ENCODE results near the gene AAMDC.
"Not testable (repeated sequence)": the region's sequence is repeated elsewhere in the genome, so short reads cannot be mapped to it uniquely, and the experiment has no call there.

GRCh38 chr11:77913608-77914306 lies 92.8 kb downstream of the AAMDC start:
- not testable (repeated sequence) for TF ChIP-seq EP300 (conservative IDR thresholded peaks at IDR 0.05; ENCODE audit: poor library complexity, severe bottlenecking); CTCF (IDR thresholded peaks at IDR 0.05; ENCODE audit: poor library complexity, severe bottlenecking); EZH2 (IDR thresholded peaks at IDR 0.05; ENCODE audit: borderline replicate concordance, insufficient read depth, low read length, poor library complexity, severe bottlenecking); RAD21 (conservative IDR thresholded peaks at IDR 0.05); POLR2AphosphoS5 (IDR thresholded peaks at IDR 0.05); MXI1 (conservative IDR thresholded peaks at IDR 0.05; ENCODE audit: poor library complexity, severe bottlenecking); REST (IDR thresholded peaks at IDR 0.05; ENCODE audit: borderline replicate concordance); TAF1 (IDR thresholded peaks at IDR 0.05; ENCODE audit: low read depth); SMC3 (conservative IDR thresholded peaks at IDR 0.05; ENCODE audit: poor library complexity)

Measured in neural cell (in vitro differentiated cells).